Activated CD8-positive, alpha-beta memory T cell treated with anti-CD3 and anti-CD28 coated beads for 4 hours (primary cell): Measurements from ENCODE around the gene BACE2.
"Not testable (repeated sequence)": the region's sequence is repeated elsewhere in the genome, so short reads cannot be mapped to it uniquely, and the experiment has no call there.

ENCODE experiments used
- DNase-seq, 2 donors: peaks; one replicate each; pipeline ENCODE4 v3.0.0-alpha.2; 2020; ENCODE audit warnings: low read depth in 2 of 2

Gene BACE2

GRCh38 chr21:41240040-41240439, 72.1 kb downstream of the BACE2 start:
- no peak for DNase-seq

- DNase-seq: no peak
These were observed 73.4 kb downstream of the BACE2 start for GRCh38 chr21:41241341-41241740.

GRCh38 chr21:41242238-41242829, 74.4 kb downstream of the BACE2 start:
- no peak for DNase-seq

GRCh38 chr21:41243107-41243506, 75.1 kb downstream of the BACE2 start:
- no peak for DNase-seq

- DNase-seq: not testable (repeated sequence)
These were observed 76.4 kb downstream of the BACE2 start for GRCh38 chr21:41244266-41244880.

GRCh38 chr21:41245509-41246135, 77.7 kb downstream of the BACE2 start:
- no peak for DNase-seq

GRCh38 chr21:41246808-41247207, 78.8 kb downstream of the BACE2 start:
- DNase-seq: no peak

GRCh38 chr21:41247561-41248545, 79.9 kb downstream of the BACE2 start:
- DNase-seq: no peak

GRCh38 chr21:41249476-41249875, 81.5 kb downstream of the BACE2 start:
- DNase-seq: no peak

GRCh38 chr21:41250519-41250918, 82.6 kb downstream of the BACE2 start:
- no peak for DNase-seq

- DNase-seq: no peak
These were observed 84.1 kb downstream of the BACE2 start for GRCh38 chr21:41251961-41252642.

GRCh38 chr21:41254090-41254700, 86.2 kb downstream of the BACE2 start:
- no peak for DNase-seq

- DNase-seq: no peak
These were observed 87.2 kb downstream of the BACE2 start for GRCh38 chr21:41255190-41255589.

GRCh38 chr21:41256231-41256630, 88.3 kb downstream of the BACE2 start:
- DNase-seq: not testable (repeated sequence)

GRCh38 chr21:41256771-41257702, 89.1 kb downstream of the BACE2 start:
- DNase-seq: no peak

GRCh38 chr21:41258617-41259016, 90.7 kb downstream of the BACE2 start:
- no peak for DNase-seq

- DNase-seq: no peak
These were observed 92.5 kb downstream of the BACE2 start for GRCh38 chr21:41260428-41260827.

GRCh38 chr21:41267346-41267745, 99.4 kb downstream of the BACE2 start:
- DNase-seq: no peak

GRCh38 chr21:41269535-41269934, 101.6 kb downstream of the BACE2 start:
- DNase-seq: no peak

- DNase-seq: no peak
These were observed 109.2 kb downstream of the BACE2 start for GRCh38 chr21:41277196-41277595.
